SK-N-SH treated with all-trans-retinoic acid at 6 μM for 48 hours (cell line): ENCODE measurements around the gene UBE2L3.
"Not testable (repeated sequence)": the region's sequence is repeated elsewhere in the genome, so short reads cannot be mapped to it uniquely, and the experiment has no call there.

Experiments
- ATAC-seq: fragments of 200-7000 bp; cut with Tn5 transposase; 3 replicates; pipeline ENCODE4 v1.9.1; 2020; ENCODE audit warnings: mild to moderate bottlenecking, moderate library complexity
- ARNTL ChIP-seq: fragments of 450-650 bp; formaldehyde crosslinking; IDR thresholded peaks from 2 replicates; pipeline ENCODE4 v1.5.0; 2020; ENCODE audit warnings: low read depth, mild to moderate bottlenecking, moderate library complexity, borderline replicate concordance
- BACH2 ChIP-seq: fragments of 250-450 bp; sonication (Bioruptor Pico); IDR thresholded peaks from 2 replicates; pipeline ENCODE4 v1.9.0; 2021; ENCODE audit warnings: mild to moderate bottlenecking, borderline replicate concordance
- CSDC2 ChIP-seq: fragments of 250-450 bp; sonication (Bioruptor Pico); IDR thresholded peaks from 2 replicates; pipeline ENCODE4 v1.5.0; 2020; ENCODE audit warnings: mild to moderate bottlenecking, moderate library complexity
- CSRNP3 ChIP-seq: fragments of 250-450 bp; sonication (Bioruptor Pico); IDR thresholded peaks from 2 replicates; pipeline ENCODE4 v1.5.1; 2021; ENCODE audit warnings: mild to moderate bottlenecking, moderate library complexity
- ESRRG ChIP-seq: fragments of 250-450 bp; sonication (Bioruptor Pico); IDR thresholded peaks from 2 replicates; pipeline ENCODE4 v1.6.1; 2021; ENCODE audit warnings: mild to moderate bottlenecking
- GLIS3 ChIP-seq: fragments of 250-450 bp; sonication (Bioruptor Pico); IDR thresholded peaks from 2 replicates; pipeline ENCODE4 v1.5.0; 2020; ENCODE audit warnings: mild to moderate bottlenecking, moderate library complexity
- ISL1 ChIP-seq: fragments of 250-450 bp; sonication (Bioruptor Pico); IDR thresholded peaks from 2 replicates; pipeline ENCODE4 v2.1.2; 2022; ENCODE audit warnings: mild to moderate bottlenecking, moderate library complexity
- OSR1 ChIP-seq: fragments of 250-450 bp; sonication (Bioruptor Pico); IDR thresholded peaks from 2 replicates; pipeline ENCODE4 v1.8.0; 2022; ENCODE audit warnings: moderate library complexity, mild to moderate bottlenecking, inconsistent platforms
- PATZ1 ChIP-seq: fragments of 250-450 bp; sonication (Bioruptor Pico); IDR thresholded peaks from 2 replicates; pipeline ENCODE4 v1.8.0; 2020; ENCODE audit warnings: mild to moderate bottlenecking, moderate library complexity, borderline replicate concordance
- POU6F1 ChIP-seq: fragments of 250-450 bp; sonication (Bioruptor Pico); IDR thresholded peaks from 2 replicates; pipeline ENCODE4 v1.8.0; 2021; ENCODE audit warnings: low read depth, mild to moderate bottlenecking, moderate library complexity, borderline replicate concordance
- PPARA ChIP-seq: fragments of 250-450 bp; sonication (Bioruptor Pico); IDR thresholded peaks from 2 replicates; pipeline ENCODE4 v1.5.0; 2020; ENCODE audit warnings: mild to moderate bottlenecking, borderline replicate concordance
- RARB ChIP-seq: fragments of 250-450 bp; sonication (Bioruptor Pico); IDR thresholded peaks from 2 replicates; pipeline ENCODE4 v1.8.0; 2021; ENCODE audit warnings: mild to moderate bottlenecking, moderate library complexity
- TCF4 ChIP-seq: fragments of 250-450 bp; sonication (Bioruptor Pico); IDR thresholded peaks from 2 replicates; pipeline ENCODE4 v1.8.0; 2021; ENCODE audit warnings: mild to moderate bottlenecking, moderate library complexity, borderline replicate concordance
- TOX ChIP-seq: fragments of 250-450 bp; sonication (Bioruptor Pico); IDR thresholded peaks from 2 replicates; pipeline ENCODE4 v1.8.0; 2021; ENCODE audit warnings: mild to moderate bottlenecking, moderate library complexity, borderline replicate concordance
- TSHZ2 ChIP-seq: fragments of 250-450 bp; sonication (Bioruptor Pico); IDR thresholded peaks from 2 replicates; pipeline ENCODE4 v1.5.0; 2020; ENCODE audit warnings: mild to moderate bottlenecking, moderate library complexity
- ZC3H10 ChIP-seq: fragments of 250-450 bp; sonication (Bioruptor Pico); IDR thresholded peaks from 2 replicates; pipeline ENCODE4 v1.5.1; 2021; ENCODE audit warnings: mild to moderate bottlenecking, moderate library complexity
- ZFP3 ChIP-seq: fragments of 250-450 bp; sonication (Bioruptor Pico); IDR thresholded peaks from 2 replicates; pipeline ENCODE4 v1.5.0; 2020; ENCODE audit warnings: mild to moderate bottlenecking, moderate library complexity
- ZNF565 ChIP-seq: fragments of 450-650 bp; formaldehyde crosslinking; conservative IDR thresholded peaks from 2 replicates; pipeline ENCODE4 v1.5.0; 2020; ENCODE audit warnings: low read depth, mild to moderate bottlenecking, moderate library complexity
- ZNF70 ChIP-seq: fragments of 450-650 bp; formaldehyde crosslinking; IDR thresholded peaks from 2 replicates; pipeline ENCODE4 v1.5.0; 2020; ENCODE audit warnings: mild to moderate bottlenecking, moderate library complexity
- ZNF8 ChIP-seq: fragments of 450-650 bp; formaldehyde crosslinking; IDR thresholded peaks from 2 replicates; pipeline ENCODE4 v1.5.0; 2020; ENCODE audit warnings: mild to moderate bottlenecking, moderate library complexity
- TF ChIP-seq, protein P1 (sequence below): fragments of 250-450 bp; sonication (Bioruptor Pico); IDR thresholded peaks from 2 replicates; pipeline ENCODE4 v1.5.1; 2020; ENCODE audit warnings: low read depth, mild to moderate bottlenecking, moderate library complexity

The UBE2L3 gene

GRCh38 chr22:21563912-21564311, 3.6 kb upstream of the UBE2L3 start:
- no peak for ATAC-seq
- TF ChIP-seq BACH2 (CRISPR knock-in tag) (no peak), ZC3H10 (CRISPR knock-in tag) (no peak), OSR1 (CRISPR knock-in tag) (no peak), CSDC2 (CRISPR knock-in tag) (no peak), POU6F1 (CRISPR knock-in tag) (no peak), ZFP3 (CRISPR knock-in tag) (no peak), ESRRG (CRISPR knock-in tag) (no peak), PATZ1 (no peak), RARB (CRISPR knock-in tag) (no peak), PPARA (CRISPR knock-in tag) (no peak), TSHZ2 (CRISPR knock-in tag) (no peak), ARNTL (no peak), ISL1 (CRISPR knock-in tag) (no peak), ZNF70 (CRISPR knock-in tag) (no peak), ZNF565 (CRISPR knock-in tag) (no peak), TCF4 (CRISPR knock-in tag) (no peak)
- TF ChIP-seq, protein P1, sequence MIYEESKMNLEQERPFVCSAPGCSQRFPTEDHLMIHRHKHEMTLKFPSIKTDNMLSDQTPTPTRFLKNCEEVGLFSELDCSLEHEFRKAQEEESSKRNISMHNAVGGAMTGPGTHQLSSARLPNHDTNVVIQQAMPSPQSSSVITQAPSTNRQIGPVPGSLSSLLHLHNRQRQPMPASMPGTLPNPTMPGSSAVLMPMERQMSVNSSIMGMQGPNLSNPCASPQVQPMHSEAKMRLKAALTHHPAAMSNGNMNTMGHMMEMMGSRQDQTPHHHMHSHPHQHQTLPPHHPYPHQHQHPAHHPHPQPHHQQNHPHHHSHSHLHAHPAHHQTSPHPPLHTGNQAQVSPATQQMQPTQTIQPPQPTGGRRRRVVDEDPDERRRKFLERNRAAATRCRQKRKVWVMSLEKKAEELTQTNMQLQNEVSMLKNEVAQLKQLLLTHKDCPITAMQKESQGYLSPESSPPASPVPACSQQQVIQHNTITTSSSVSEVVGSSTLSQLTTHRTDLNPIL (CRISPR knock-in tag), result no peak

- TF ChIP-seq ZNF565 (CRISPR knock-in tag) (no peak), GLIS3 (CRISPR knock-in tag) (no peak), ZC3H10 (CRISPR knock-in tag) (no peak), CSDC2 (CRISPR knock-in tag) (no peak), ESRRG (CRISPR knock-in tag) (no peak), RARB (CRISPR knock-in tag) (no peak)
- TF ChIP-seq, all 23 proteins: peak for 0
- ATAC-seq, result no peak
Measured at GRCh38 chr22:21564411-21564810, 3.1 kb upstream of the UBE2L3 start.

- peak; percentile 32 for ATAC-seq
- TF ChIP-seq ZNF8 (CRISPR knock-in tag), result no peak
- no peak for TF ChIP-seq TOX (CRISPR knock-in tag)
- no peak for TF ChIP-seq CSDC2 (CRISPR knock-in tag)
- no peak for TF ChIP-seq CSRNP3 (CRISPR knock-in tag)
- no peak for TF ChIP-seq BACH2 (CRISPR knock-in tag)
- no peak for TF ChIP-seq ZNF565 (CRISPR knock-in tag)
Measured at GRCh38 chr22:21568347-21569075, 997 bp downstream of the UBE2L3 start.

- not testable (repeated sequence) for ATAC-seq
Measured at GRCh38 chr22:21569076-21569427, 1.5 kb downstream of the UBE2L3 start.
